ENCODE measurements around the gene NUP214. TPM values are rescaled to one million over a fixed set of nuclear protein-coding genes. Genes with fewer than 3 reads are reported as not detected.
"Not testable (repeated sequence)": the region's sequence is repeated elsewhere in the genome, so short reads cannot be mapped to it uniquely, and the experiment has no call there.

The NUP214 gene
- total RNA-seq, 1 experiment from 2014 or later = 25.6 TPM

GRCh38 chr9:131188976-131189375 is 63.6 kb downstream of the NUP214 start:
- H3K79me2 ChIP-seq (ENCODE audit: low read length) = no peaks in the 10 kb centered on the region
- no peak overlapping the region for H2AFZ ChIP-seq (ENCODE audit: low read length)
- no peak overlapping the region for H3K4me3 ChIP-seq (ENCODE audit: low read length)
- H3K4me1 ChIP-seq (ENCODE audit: insufficient read depth, low read length) = no peaks in the 10 kb centered on the region
- peaks cover 29% of the 10 kb centered on the region; the same call in 1 of the 2 replicates for H3K36me3 ChIP-seq (ENCODE audit: low read depth, low read length)
- DNase-seq (no peak), ATAC-seq (no peak)
- no peak overlapping the region for H3K4me2 ChIP-seq (ENCODE audit: low read length)
- no peaks in the 10 kb centered on the region for H3K9me2 ChIP-seq (replicated peaks; ENCODE audit: low read length)
- intact Hi-C loops (cut with micrococcal nuclease) = no loop called here
- TF ChIP-seq EZH2 (IDR thresholded peaks at IDR 0.05; ENCODE audit: low read length, unreplicated experiment) (no peak), EZH2phosphoT487 (IDR thresholded peaks at IDR 0.05; ENCODE audit: borderline replicate concordance, low read length) (no peak)
- TF ChIP-seq, protein P1, sequence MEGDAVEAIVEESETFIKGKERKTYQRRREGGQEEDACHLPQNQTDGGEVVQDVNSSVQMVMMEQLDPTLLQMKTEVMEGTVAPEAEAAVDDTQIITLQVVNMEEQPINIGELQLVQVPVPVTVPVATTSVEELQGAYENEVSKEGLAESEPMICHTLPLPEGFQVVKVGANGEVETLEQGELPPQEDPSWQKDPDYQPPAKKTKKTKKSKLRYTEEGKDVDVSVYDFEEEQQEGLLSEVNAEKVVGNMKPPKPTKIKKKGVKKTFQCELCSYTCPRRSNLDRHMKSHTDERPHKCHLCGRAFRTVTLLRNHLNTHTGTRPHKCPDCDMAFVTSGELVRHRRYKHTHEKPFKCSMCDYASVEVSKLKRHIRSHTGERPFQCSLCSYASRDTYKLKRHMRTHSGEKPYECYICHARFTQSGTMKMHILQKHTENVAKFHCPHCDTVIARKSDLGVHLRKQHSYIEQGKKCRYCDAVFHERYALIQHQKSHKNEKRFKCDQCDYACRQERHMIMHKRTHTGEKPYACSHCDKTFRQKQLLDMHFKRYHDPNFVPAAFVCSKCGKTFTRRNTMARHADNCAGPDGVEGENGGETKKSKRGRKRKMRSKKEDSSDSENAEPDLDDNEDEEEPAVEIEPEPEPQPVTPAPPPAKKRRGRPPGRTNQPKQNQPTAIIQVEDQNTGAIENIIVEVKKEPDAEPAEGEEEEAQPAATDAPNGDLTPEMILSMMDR (conservative IDR thresholded peaks at IDR 0.05; ENCODE audit: low read depth, low read length) = no peak
- H4K20me1 ChIP-seq (ENCODE audit: low read length) = no peaks in the 10 kb centered on the region
- H3F3A ChIP-seq (ENCODE audit: low read length, unreplicated experiment) = no peaks in the 10 kb centered on the region
- no peak overlapping the region for H3K27ac ChIP-seq (ENCODE audit: low read length)
- no peaks in the 10 kb centered on the region for H3K27me3 ChIP-seq (ENCODE audit: low read length)
- no TSS peak for BruUV-seq (replicated peaks)
- H3K9ac ChIP-seq (ENCODE audit: low read length) = no peak overlapping the region
- ChIA-PET POLR2A (ENCODE audit: unreplicated experiment) (no interaction called here), CTCF (no interaction called here)
- H3K9me3 ChIP-seq (ENCODE audit: low read length) = no peaks in the 10 kb centered on the region

GRCh38 chr9:131190191-131190590 is 64.8 kb downstream of the NUP214 start:
- Histone ChIP-seq H3K9me2 (replicated peaks; ENCODE audit: low read length) (no peaks in the 10 kb centered on the region), H3K36me3 (ENCODE audit: low read depth, low read length) (peaks cover 29% of the 10 kb centered on the region; the same call in 1 of the 2 replicates), H3K9me3 (ENCODE audit: low read length) (no peaks in the 10 kb centered on the region), H3K9ac (ENCODE audit: low read length) (no peak overlapping the region), H2AFZ (ENCODE audit: low read length) (no peak overlapping the region), H4K20me1 (ENCODE audit: low read length) (no peaks in the 10 kb centered on the region), H3K4me1 (ENCODE audit: insufficient read depth, low read length) (no peaks in the 10 kb centered on the region), H3K27ac (ENCODE audit: low read length) (no peak overlapping the region), H3F3A (ENCODE audit: low read length, unreplicated experiment) (no peaks in the 10 kb centered on the region), H3K27me3 (ENCODE audit: low read length) (no peaks in the 10 kb centered on the region), H3K4me2 (ENCODE audit: low read length) (no peak overlapping the region), H3K4me3 (ENCODE audit: low read length) (no peak overlapping the region), H3K79me2 (ENCODE audit: low read length) (no peaks in the 10 kb centered on the region)
- CTCF ChIA-PET = no interaction called here
- TF ChIP-seq, protein P1 (conservative IDR thresholded peaks at IDR 0.05; ENCODE audit: low read depth, low read length) = no peak
- TF ChIP-seq EZH2phosphoT487 (IDR thresholded peaks at IDR 0.05; ENCODE audit: borderline replicate concordance, low read length) = no peak
- TF ChIP-seq EZH2 (IDR thresholded peaks at IDR 0.05; ENCODE audit: low read length, unreplicated experiment) = no peak
- BruUV-seq (replicated peaks) = no TSS peak
- intact Hi-C loops (cut with micrococcal nuclease) = no loop called here
- DNase-seq = no peak
- ATAC-seq = no peak
- POLR2A ChIA-PET (ENCODE audit: unreplicated experiment) = no interaction called here

DNA sequence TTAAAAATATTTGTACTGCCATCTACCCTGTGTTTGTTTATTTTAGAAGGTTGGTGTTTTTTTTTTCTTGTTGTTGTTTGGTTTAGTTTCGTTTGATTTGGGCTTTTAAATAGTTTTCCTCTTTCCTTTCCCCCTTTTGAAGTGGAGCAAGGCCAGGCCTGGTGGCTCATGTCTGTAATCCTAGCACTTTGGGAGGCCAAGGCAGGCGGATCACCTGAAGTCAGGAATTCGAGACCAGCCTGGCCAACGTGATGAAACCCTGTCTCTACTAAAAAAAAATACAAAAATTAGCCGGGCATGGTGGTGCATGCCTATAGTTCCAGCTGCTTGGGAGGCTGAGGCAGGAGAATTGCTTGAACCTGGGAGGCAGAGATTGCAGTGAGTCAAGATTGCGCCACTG is 65.6 kb downstream of the NUP214 start:
- H3K4me2 ChIP-seq (ENCODE audit: low read length); H3K79me2 ChIP-seq (ENCODE audit: low read length); H3K27ac ChIP-seq (ENCODE audit: low read length); H3K4me3 ChIP-seq (ENCODE audit: low read length); ATAC-seq; H3F3A ChIP-seq (ENCODE audit: low read length, unreplicated experiment); CTCF ChIA-PET; BruUV-seq (replicated peaks); POLR2A ChIA-PET (ENCODE audit: unreplicated experiment); H2AFZ ChIP-seq (ENCODE audit: low read length); H3K9me2 ChIP-seq (replicated peaks; ENCODE audit: low read length); H3K9ac ChIP-seq (ENCODE audit: low read length); DNase-seq; H3K27me3 ChIP-seq (ENCODE audit: low read length); intact Hi-C loops (cut with micrococcal nuclease); H3K4me1 ChIP-seq (ENCODE audit: insufficient read depth, low read length); H4K20me1 ChIP-seq (ENCODE audit: low read length); H3K9me3 ChIP-seq (ENCODE audit: low read length): not testable (repeated sequence)
- peaks cover 26% of the 10 kb centered on the region; the same call in 1 of the 2 replicates for H3K36me3 ChIP-seq (ENCODE audit: low read depth, low read length)
